Endothelial cell of umbilical vein (primary cell): ENCODE data around the gene MMP26. TPM values are rescaled to one million over a fixed set of nuclear protein-coding genes. Genes with fewer than 3 reads are reported as not detected.

Source experiments
- BruUV-seq: library from RNA; stranded (reverse); fragments of 400-500 nt; replicated peaks from 2 replicates; lab custom pipeline; 2021; lab: Mats Ljungman, UMichigan
- CTCF ChIA-PET: fragments of 300-600, 350-600 bp; sonication (Branson Sonifier 250); formaldehyde crosslinking; loops from one replicate; lab custom pipeline; 2021; ENCODE audit warnings: antibody characterized with exemption, inconsistent platforms; lab: Charles Lee
- POLR2A ChIA-PET: fragments of 300-600, 350-600 bp; sonication (Branson Sonifier 250); formaldehyde crosslinking; loops from one replicate; lab custom pipeline; 2021; ENCODE audit warnings: antibody characterized with exemption, inconsistent platforms; lab: Charles Lee
- DNase-seq: peaks from one replicate; pipeline ENCODE4 v3.0.0-alpha.2; 2011; ENCODE audit warnings: low read depth, low spot score
- FAIRE-seq: peaks from 2 replicates; lab custom pipeline; 2011; peaks lifted over from hg19 to GRCh38; lab: Jason Lieb, UNC
- H2AFZ ChIP-seq: 2 replicates; pipeline ENCODE4 v1.6.0; 2012; ENCODE audit warnings: low read depth, low read length, control low read depth, inconsistent platforms
- H3K27ac ChIP-seq: 2 replicates; pipeline ENCODE4 v1.5.1; 2011; ENCODE audit warnings: low read depth, mild to moderate bottlenecking, control low read depth, low read length, moderate library complexity; ENCODE audit not compliant: insufficient read depth
- H3K27me3 ChIP-seq, 2 experiments: 2 replicates each; pipeline versions ENCODE4 v1.6.0 to v1.6.1; 2011; ENCODE audit warnings: low read length in 2 of 2, mixed read lengths in 1 of 2; ENCODE audit not compliant: control insufficient read depth in 2 of 2, insufficient read depth in 2 of 2
- H3K36me3 ChIP-seq, 2 experiments: 2 replicates in 1 of 2; 3 replicates in 1 of 2; pipeline ENCODE4 v1.5.1; 2011; ENCODE audit warnings: low read length in 2 of 2, mild to moderate bottlenecking in 1 of 2, moderate library complexity in 1 of 2; ENCODE audit not compliant: control insufficient read depth in 2 of 2, insufficient read depth in 2 of 2; ENCODE audit errors: extremely low read depth in 1 of 2
- H3K4me1 ChIP-seq: 3 replicates; pipeline ENCODE4 v1.5.1; 2011; ENCODE audit warnings: mild to moderate bottlenecking, low read length; ENCODE audit not compliant: control insufficient read depth, insufficient read depth; ENCODE audit errors: extremely low read depth
- H3K4me2 ChIP-seq: 2 replicates; pipeline ENCODE4 v1.6.1; 2011; ENCODE audit warnings: low read length, control low read depth, mixed read lengths; ENCODE audit not compliant: insufficient read depth
- H3K4me3 ChIP-seq, 3 experiments: fragments of 200-600 bp in 1 of 3; sonication (generic), shearing (Covaris generic) in 1 of 3; replicated peaks in 1 of 3; 2 replicates each; pipeline ENCODE4 v1.5.1; 2011 to 2016; ENCODE audit warnings: control low read depth in 3 of 3, low read length in 3 of 3, mild to moderate bottlenecking in 2 of 3, inconsistent platforms in 1 of 3, low read depth in 1 of 3, moderate library complexity in 1 of 3; ENCODE audit not compliant: insufficient read depth in 1 of 3
- H3K79me2 ChIP-seq: 2 replicates; pipeline ENCODE4 v1.6.0; 2012; ENCODE audit warnings: low read length, inconsistent platforms; ENCODE audit not compliant: control insufficient read depth, insufficient read depth
- H3K9ac ChIP-seq: replicated peaks from 2 replicates; pipeline ENCODE3; 2011; ENCODE audit warnings: low read length, control low read depth; ENCODE audit not compliant: insufficient read depth; ENCODE audit errors: extremely low read depth
- H3K9me1 ChIP-seq: replicated peaks from 3 replicates; pipeline ENCODE4 v1.6.0; 2011; ENCODE audit warnings: mild to moderate bottlenecking, low read length; ENCODE audit not compliant: control insufficient read depth, insufficient read depth; ENCODE audit errors: extremely low read depth
- H3K9me3 ChIP-seq: replicated peaks from 2 replicates; pipeline ENCODE4 v1.5.1; 2012; ENCODE audit warnings: low read length, inconsistent platforms; ENCODE audit not compliant: control insufficient read depth, insufficient read depth
- H4K20me1 ChIP-seq: replicated peaks from 2 replicates; pipeline ENCODE3; 2011; ENCODE audit warnings: mild to moderate bottlenecking, low read length; ENCODE audit not compliant: control insufficient read depth, insufficient read depth; ENCODE audit errors: extremely low read depth
- EZH2 ChIP-seq: IDR thresholded peaks from 2 replicates; pipeline ENCODE4 v1.6.1; 2012; ENCODE audit warnings: borderline replicate concordance, low read depth, mild to moderate bottlenecking, moderate library complexity, low read length, inconsistent platforms; ENCODE audit not compliant: severe bottlenecking
- FOS ChIP-seq: IDR thresholded peaks from 2 replicates; pipeline ENCODE4 v1.6.1; 2011; ENCODE audit warnings: mild to moderate bottlenecking, low read length, moderate library complexity, borderline replicate concordance; ENCODE audit not compliant: insufficient read depth
- GATA2 ChIP-seq: IDR thresholded peaks from 2 replicates; pipeline ENCODE4 v1.7.0; 2011; ENCODE audit warnings: low read depth, mild to moderate bottlenecking, moderate library complexity, mixed read lengths, low read length; ENCODE audit not compliant: insufficient read length, insufficient read depth
- JUN ChIP-seq: IDR thresholded peaks from 2 replicates; pipeline ENCODE4 v1.6.1; 2011; ENCODE audit warnings: borderline replicate concordance, low read depth; ENCODE audit not compliant: insufficient read length, insufficient read depth
- MAX ChIP-seq: IDR thresholded peaks from 2 replicates; pipeline ENCODE4 v1.6.1; 2011; ENCODE audit not compliant: insufficient read depth, insufficient read length
- MYC ChIP-seq: IDR thresholded peaks from one replicate; pipeline ENCODE4 v1.6.1; 2011; ENCODE audit warnings: mild to moderate bottlenecking, low read depth, low read length
- POLR2A ChIP-seq: IDR thresholded peaks from 2 replicates; pipeline ENCODE4 v1.6.1; 2012; ENCODE audit warnings: low read depth, mild to moderate bottlenecking, control low read depth, low read length
- POLR2AphosphoS5 ChIP-seq: IDR thresholded peaks from 2 replicates; pipeline ENCODE4 v1.6.1; 2012; ENCODE audit warnings: low read depth, mild to moderate bottlenecking, control low read depth, low read length, moderate library complexity; ENCODE audit not compliant: insufficient read depth
- dilution Hi-C: fragments of 300-500 bp; cut with MboI; formaldehyde crosslinking; loops from one replicate; pipeline ENCODE4 v1.15.0; 2019; ENCODE audit warnings: low sequenced_read_pairs; ENCODE audit not compliant: extremely low pct_ligation_motif_present
- intact Hi-C: fragments of 100-400 bp; cut with micrococcal nuclease; formaldehyde crosslinking; loops from one replicate; pipeline ENCODE4 v1.10.0; 2022
- polyA plus RNA-seq, 4 experiments: library from polyadenylated mRNA; depleted of rRNA in 3 of 4; stranded (reverse) in 3 of 4; unstranded in 1 of 4; fragments of >200 nt; gene quantifications; 2 replicates each; pipeline versions ENCODE4 v1.2.1 to v1.2.3, GENCODE V29; 2011 to 2012; ENCODE audit warnings: missing spikeins in 1 of 4
- total RNA-seq: library from RNA; stranded (reverse); gene quantifications from 2 replicates; pipeline ENCODE4 v1.2.3, GENCODE V29; 2021
- TF ChIP-seq, protein P1 (sequence below), 2 donors: IDR thresholded peaks; 1 replicate in 1 of 2; 2 replicates in 1 of 2; pipeline ENCODE4 v1.5.1; 2011; ENCODE audit warnings: low read length in 2 of 2, mild to moderate bottlenecking in 2 of 2, moderate library complexity in 2 of 2, control low read depth in 1 of 2, inconsistent platforms in 1 of 2, low read depth in 1 of 2; ENCODE audit not compliant: insufficient read depth in 1 of 2; ENCODE audit errors: extremely low read depth in 1 of 2

Gene MMP26
- total and polyA plus RNA-seq, 2 donors (not counting 3 experiments of a cell fraction or from before 2014, with no cell fraction given): not detected

- Histone ChIP-seq H3K27ac (no peak overlapping the region), H3K27me3 (no peaks in the 10 kb centered on the region), H4K20me1 (no peaks in the 10 kb centered on the region), H3K36me3 (no peaks in the 10 kb centered on the region), H3K4me1 (no peaks in the 10 kb centered on the region), H3K79me2 (no peaks in the 10 kb centered on the region), H3K4me2 (no peak overlapping the region), H3K9ac (no peak overlapping the region), H3K4me3 (no peak overlapping the region), H3K9me3 (no peaks in the 10 kb centered on the region), H3K9me1 (no peaks in the 10 kb centered on the region), H2AFZ (no peak overlapping the region)
- POLR2A ChIA-PET: no interaction called here
- intact Hi-C loops: no loop called here
- no peak for DNase-seq
- dilution Hi-C loops: no loop called here
- CTCF ChIA-PET: no interaction called here
- BruUV-seq: no TSS peak
- FAIRE-seq: no peak
- TF ChIP-seq POLR2AphosphoS5: no peak
- TF ChIP-seq GATA2: no peak
- no peak for TF ChIP-seq FOS
- no peak for TF ChIP-seq POLR2A
- no peak for TF ChIP-seq EZH2
- no peak for TF ChIP-seq MYC
- no peak for TF ChIP-seq MAX
- no peak for TF ChIP-seq JUN
- TF ChIP-seq, protein P1, sequence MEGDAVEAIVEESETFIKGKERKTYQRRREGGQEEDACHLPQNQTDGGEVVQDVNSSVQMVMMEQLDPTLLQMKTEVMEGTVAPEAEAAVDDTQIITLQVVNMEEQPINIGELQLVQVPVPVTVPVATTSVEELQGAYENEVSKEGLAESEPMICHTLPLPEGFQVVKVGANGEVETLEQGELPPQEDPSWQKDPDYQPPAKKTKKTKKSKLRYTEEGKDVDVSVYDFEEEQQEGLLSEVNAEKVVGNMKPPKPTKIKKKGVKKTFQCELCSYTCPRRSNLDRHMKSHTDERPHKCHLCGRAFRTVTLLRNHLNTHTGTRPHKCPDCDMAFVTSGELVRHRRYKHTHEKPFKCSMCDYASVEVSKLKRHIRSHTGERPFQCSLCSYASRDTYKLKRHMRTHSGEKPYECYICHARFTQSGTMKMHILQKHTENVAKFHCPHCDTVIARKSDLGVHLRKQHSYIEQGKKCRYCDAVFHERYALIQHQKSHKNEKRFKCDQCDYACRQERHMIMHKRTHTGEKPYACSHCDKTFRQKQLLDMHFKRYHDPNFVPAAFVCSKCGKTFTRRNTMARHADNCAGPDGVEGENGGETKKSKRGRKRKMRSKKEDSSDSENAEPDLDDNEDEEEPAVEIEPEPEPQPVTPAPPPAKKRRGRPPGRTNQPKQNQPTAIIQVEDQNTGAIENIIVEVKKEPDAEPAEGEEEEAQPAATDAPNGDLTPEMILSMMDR (IDR thresholded peaks at IDR 0.05; ENCODE audit: extremely low read depth in 1 of 2, insufficient read depth in 1 of 2, low read depth in 1 of 2, low read length in 2 of 2): no peak
Observed at GRCh38 chr11:4699697-4700435, 4.7 kb upstream of the MMP26 start.
